Cardiac muscle cell (in vitro differentiated cells and primary cell): ENCODE results near the gene POU2F2. TPM values are rescaled to one million over a fixed set of nuclear protein-coding genes. Genes with fewer than 3 reads are reported as not detected.
A peak's percentile ranks its signal among the peaks of the same experiment; 100 is the strongest.

ENCODE experiments used
- DNase-seq, 2 donors: peaks; one replicate each; pipeline versions ENCODE4 v3.0.0 to v3.0.0-alpha.2; 2010 to 2017; ENCODE audit warnings: low read depth in 1 of 2, low spot score in 1 of 2
- H3K27ac ChIP-seq: fragments of 200-600 bp; sonication (generic); 2 replicates; pipeline ENCODE4 v1.5.1; 2016
- H3K27me3 ChIP-seq: fragments of 200-600 bp; sonication (generic); 2 replicates; pipeline ENCODE4 v1.6.0; 2016; ENCODE audit warnings: control low read depth
- H3K36me3 ChIP-seq: fragments of 200-600 bp; sonication (generic); 2 replicates; pipeline ENCODE4 v1.5.1; 2016; ENCODE audit warnings: control low read depth
- H3K4me1 ChIP-seq: fragments of 200-600 bp; sonication (generic); 2 replicates; pipeline ENCODE4 v1.8.1; 2017; ENCODE audit warnings: low read depth, mild to moderate bottlenecking, mixed run types
- H3K4me3 ChIP-seq: fragments of 200-600 bp; sonication (generic); 2 replicates; pipeline ENCODE4 v1.5.1; 2016; ENCODE audit warnings: mild to moderate bottlenecking
- H3K9me3 ChIP-seq: fragments of 200-600 bp; sonication (generic); 2 replicates; pipeline ENCODE4 v1.5.1; 2017; ENCODE audit warnings: low read depth, mild to moderate bottlenecking, control low read depth
- CTCF ChIP-seq: IDR thresholded peaks from 2 replicates; pipeline ENCODE4 v1.5.1; 2012; ENCODE audit warnings: low read depth, mild to moderate bottlenecking, low read length
- polyA plus RNA-seq: library from polyadenylated mRNA; unstranded; fragments of >200 nt; fragmentation: Nextera tagmentation; extraction: Ambion mirVana; gene quantifications from 2 replicates; pipeline ENCODE4 v1.2.1, GENCODE V29; 2016
- total RNA-seq: library from RNA; depleted of rRNA; stranded (reverse); fragments of >200 nt; gene quantifications from 2 replicates; pipeline ENCODE4 v1.2.3, GENCODE V29; 2016

Gene POU2F2
- total RNA-seq (not detected in 2 replicates), polyA plus RNA-seq (0.12 and 0.31 TPM in 2 replicates)

DNA sequence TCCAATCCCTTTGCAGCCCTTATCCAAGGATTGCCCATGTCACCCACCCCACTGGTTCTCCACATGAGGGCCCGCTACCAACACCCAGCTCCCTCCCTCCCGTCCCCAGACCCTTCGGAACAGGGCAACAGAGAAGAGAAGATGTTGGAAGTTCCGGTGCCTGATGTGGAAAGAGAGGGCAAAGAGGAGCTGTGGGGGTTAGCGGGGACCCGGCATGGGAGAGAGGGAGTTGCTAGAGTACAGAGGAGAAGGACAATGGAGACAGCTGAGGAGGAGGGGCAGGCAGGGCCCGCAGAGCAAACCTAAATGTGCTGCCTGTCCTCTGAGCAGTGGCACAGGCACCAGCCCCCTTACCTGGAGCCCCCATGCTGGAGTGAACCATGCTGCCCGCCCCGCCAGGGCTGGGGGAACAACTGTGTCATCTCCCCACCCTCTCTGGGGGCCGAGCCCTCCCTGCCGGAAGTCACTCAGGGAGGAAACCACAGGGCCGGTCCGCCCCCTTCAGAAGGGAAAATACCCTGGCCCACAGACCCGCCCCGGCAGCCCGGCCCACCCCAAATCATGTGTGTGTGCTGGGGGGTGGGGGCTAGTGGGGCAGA, at the start of gene POU2F2:
Gene POU2F2 (minus strand): TSS at position 417 of the 599 bp plus-strand sequence. CDS start 35 bp downstream, at position 382.
- H3K36me3 ChIP-seq: no peaks in the 10 kb centered on the region
- no peak for DNase-seq

DNA sequence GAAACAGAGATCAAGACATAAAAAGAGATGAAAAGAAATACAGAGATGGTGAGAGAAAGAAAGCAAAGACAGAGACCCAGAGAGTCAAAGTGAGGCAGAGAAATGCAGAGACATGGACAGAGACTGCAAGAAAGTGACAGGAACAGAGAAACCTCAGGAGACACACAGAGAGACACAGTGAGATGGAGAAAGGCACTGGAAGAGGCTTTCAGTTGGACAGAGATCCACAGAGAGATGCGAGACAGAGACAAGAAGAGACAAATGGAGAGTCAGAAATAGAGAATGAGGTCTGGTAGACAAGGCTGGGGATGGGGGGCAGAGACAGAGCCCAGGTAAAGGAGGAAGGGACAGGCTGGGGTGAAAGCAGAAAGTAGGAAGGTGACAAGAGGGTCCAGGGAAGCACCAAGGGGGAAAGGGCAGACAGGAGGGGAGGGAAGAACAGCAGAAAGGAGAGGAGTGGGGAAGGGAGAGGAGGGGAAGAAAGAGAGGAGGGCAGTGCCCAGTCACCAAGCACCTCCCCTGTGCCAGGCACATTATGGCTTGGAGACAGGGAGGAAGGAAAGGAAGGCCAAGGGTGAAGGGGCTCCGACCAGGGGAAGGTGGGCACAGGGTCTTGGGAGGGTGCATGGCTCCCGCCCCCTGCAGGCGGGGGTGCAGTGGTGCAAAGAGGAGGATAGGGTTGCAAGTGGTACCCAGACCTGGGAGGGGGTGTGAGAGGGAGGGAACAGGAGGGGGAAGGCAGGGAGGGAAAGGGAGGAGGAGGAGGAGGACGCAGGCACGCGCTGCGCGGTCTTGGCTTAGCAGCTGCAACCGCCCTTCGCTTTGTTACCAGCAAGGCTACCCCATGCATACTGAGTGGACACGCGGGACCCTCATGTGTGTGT, 46.8 kb upstream of the POU2F2 start:
- Histone ChIP-seq H3K36me3 (no peaks in the 10 kb centered on the region), H3K4me1 (peaks cover 5% of the 10 kb centered on the region), H3K4me3 (no peak overlapping the region), H3K27ac (no peak overlapping the region), H3K9me3 (no peaks in the 10 kb centered on the region), H3K27me3 (peaks cover 94% of the 10 kb centered on the region)
- TF ChIP-seq CTCF: peak; percentile 38
- peak in 1 of 2 donors; percentile 15 for DNase-seq

More for the DNA sequence above, at the start of gene POU2F2:
- TF ChIP-seq CTCF: no peak
- H3K4me1 ChIP-seq: no peaks in the 10 kb centered on the region
- H3K4me3 ChIP-seq: no peak within 1 kb of the TSS
- no peaks in the 10 kb centered on the region for H3K9me3 ChIP-seq
- peaks cover 51% of the 10 kb centered on the region for H3K27me3 ChIP-seq
- no peak within 1 kb of the TSS for H3K27ac ChIP-seq

GRCh38 chr19:42177686-42178019, 45.4 kb upstream of the POU2F2 start:
- Histone ChIP-seq H3K4me1 (peaks cover 5% of the 10 kb centered on the region), H3K27ac (no peak overlapping the region), H3K27me3 (peaks cover 98% of the 10 kb centered on the region), H3K36me3 (no peaks in the 10 kb centered on the region), H3K9me3 (no peaks in the 10 kb centered on the region), H3K4me3 (no peak overlapping the region)
- TF ChIP-seq CTCF: no peak
- no peak for DNase-seq

- DNase-seq: peak; percentile 80 to 89
- TF ChIP-seq CTCF: peak; percentile 31
- Histone ChIP-seq H3K4me3 (peak overlapping the region; percentile 42), H3K27me3 (peaks cover 98% of the 10 kb centered on the region), H3K4me1 (peaks cover 5% of the 10 kb centered on the region), H3K9me3 (no peaks in the 10 kb centered on the region), H3K27ac (no peak overlapping the region), H3K36me3 (no peaks in the 10 kb centered on the region)
Observed at GRCh38 chr19:42176990-42177685, 44.9 kb upstream of the POU2F2 start.

GRCh38 chr19:42176649-42176989, 44.4 kb upstream of the POU2F2 start:
- Histone ChIP-seq H3K4me1 (peaks cover 5% of the 10 kb centered on the region), H3K4me3 (peak overlapping the region; percentile 42), H3K27ac (no peak overlapping the region), H3K9me3 (no peaks in the 10 kb centered on the region), H3K36me3 (no peaks in the 10 kb centered on the region), H3K27me3 (peaks cover 96% of the 10 kb centered on the region)
- DNase-seq: peak in 1 of 2 donors; percentile 67
- no peak for TF ChIP-seq CTCF
